Esophagus muscularis mucosa (tissue), 4 donors: ENCODE data around the gene RRP12.

Experiments used
- CTCF ChIP-seq, 3 experiments: fragments of 200-600 bp in 2 of 3; fragments of 450-650 bp in 1 of 3; sonication (generic) in 2 of 3; IDR thresholded peaks; one replicate each; pipeline ENCODE4 v1.5.1; 2017 to 2019; ENCODE audit warnings: antibody characterized with exemption in 3 of 3, mild to moderate bottlenecking in 2 of 3, moderate library complexity in 1 of 3
- EP300 ChIP-seq: sonication (generic); formaldehyde crosslinking; IDR thresholded peaks from one replicate; pipeline ENCODE4 v1.6.1; 2017; ENCODE audit warnings: antibody characterized with exemption
- POLR2A ChIP-seq: fragments of 450-650 bp; IDR thresholded peaks from one replicate; pipeline ENCODE4 v1.6.1; 2017; ENCODE audit warnings: antibody characterized with exemption, moderate library complexity, mild to moderate bottlenecking, low read depth
- POLR2AphosphoS5 ChIP-seq, 2 donors: sonication (generic); formaldehyde crosslinking; IDR thresholded peaks; one replicate each; pipeline ENCODE4 v1.6.1; 2017; ENCODE audit warnings: antibody characterized with exemption in 2 of 2

GRCh38 chr10:97426776-97427570 lies 25.8 kb upstream of the RRP12 start:
- TF ChIP-seq CTCF (IDR thresholded peaks at IDR 0.05) (no peak), POLR2A (no peak), POLR2AphosphoS5 (IDR thresholded peaks at IDR 0.05) (no peak), EP300 (no peak)
